Amniotic epithelial cell (primary cell): ENCODE measurements around the gene CDK5.
"Not testable (repeated sequence)": the region's sequence is repeated elsewhere in the genome, so short reads cannot be mapped to it uniquely, and the experiment has no call there.

Experiments used
- DNase-seq: peaks from one replicate; pipeline ENCODE4 v3.0.0-alpha.2; 2010; ENCODE audit warnings: low read depth

Gene CDK5

GRCh38 chr7:151033864-151034249 is 23.8 kb downstream of the CDK5 start:
- no peak for DNase-seq

DNA sequence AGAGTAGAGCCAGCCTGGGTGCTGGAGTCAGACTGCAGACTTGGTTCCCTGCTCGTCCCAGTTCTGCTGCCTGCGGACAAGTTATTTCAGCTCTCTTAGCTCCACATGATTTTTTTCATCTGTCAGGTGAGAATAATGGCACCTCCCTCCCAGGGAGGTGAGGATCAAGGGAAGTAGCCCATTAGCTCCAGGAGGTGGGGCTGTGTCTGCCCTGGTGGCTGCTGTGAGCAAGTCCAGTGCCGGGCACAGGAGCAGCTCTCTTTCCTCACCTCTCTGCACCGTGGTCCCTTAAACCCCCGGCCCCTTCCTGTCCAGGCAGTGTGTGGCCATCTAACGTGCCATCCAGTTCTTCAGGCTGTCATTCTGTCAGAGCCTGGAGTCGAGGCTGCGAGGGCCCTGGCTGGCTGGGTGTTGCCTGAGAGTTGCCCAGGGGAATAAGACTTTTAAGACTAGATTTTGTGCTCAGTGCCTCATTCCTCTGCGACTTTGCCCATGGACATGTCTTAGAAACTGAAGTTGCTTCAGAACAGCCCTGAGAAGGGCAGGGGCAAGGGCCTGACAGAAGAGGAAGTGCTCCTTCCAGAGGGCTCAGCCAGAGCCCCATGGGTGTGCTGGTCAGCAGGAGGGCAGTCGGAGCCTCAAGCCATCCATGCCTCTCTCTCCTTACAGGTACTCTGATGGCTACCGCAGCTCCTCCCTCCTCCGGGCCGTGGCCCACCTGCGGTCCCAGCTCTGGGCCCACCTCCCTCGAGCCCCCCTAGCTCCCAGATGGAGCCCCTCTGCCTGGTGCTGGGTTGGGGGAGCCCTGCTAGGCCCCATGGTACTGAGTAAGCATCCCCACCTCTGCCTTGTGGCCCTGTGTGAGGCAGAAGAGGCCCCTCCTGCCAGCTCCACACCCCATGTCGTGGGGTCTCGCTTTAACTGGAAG is 24.5 kb downstream of the CDK5 start:
- no peak for DNase-seq

- DNase-seq: peak; percentile 19
Measured at GRCh38 chr7:151031011-151031410, 26.7 kb downstream of the CDK5 start.

DNA sequence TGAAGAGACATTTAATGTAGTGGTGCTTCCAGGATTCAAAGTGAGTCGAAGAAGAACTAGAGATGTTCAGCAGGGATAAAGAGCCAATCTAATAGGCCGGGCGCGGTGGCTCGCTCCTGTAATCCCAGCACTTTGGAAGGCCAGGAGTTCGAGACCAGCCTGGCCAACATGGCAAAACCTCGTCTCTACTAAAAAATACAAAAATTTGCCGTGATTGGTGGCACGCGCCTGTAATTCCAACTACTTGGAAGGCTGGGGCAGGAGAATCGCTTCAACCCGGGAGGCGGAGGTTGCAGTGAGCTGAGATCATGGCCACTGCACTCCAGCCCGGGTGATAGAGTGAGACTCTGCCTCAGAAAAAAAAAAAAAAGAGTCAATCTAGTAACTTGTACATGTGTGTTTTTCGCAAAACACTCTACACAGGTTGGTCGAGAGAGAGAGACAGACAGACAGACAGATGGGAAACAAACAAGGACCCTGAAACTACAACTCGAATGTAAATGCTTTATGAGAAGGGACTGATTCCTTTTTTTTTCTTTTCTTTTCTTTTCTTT is 28.7 kb downstream of the CDK5 start:
- DNase-seq: no peak

DNA sequence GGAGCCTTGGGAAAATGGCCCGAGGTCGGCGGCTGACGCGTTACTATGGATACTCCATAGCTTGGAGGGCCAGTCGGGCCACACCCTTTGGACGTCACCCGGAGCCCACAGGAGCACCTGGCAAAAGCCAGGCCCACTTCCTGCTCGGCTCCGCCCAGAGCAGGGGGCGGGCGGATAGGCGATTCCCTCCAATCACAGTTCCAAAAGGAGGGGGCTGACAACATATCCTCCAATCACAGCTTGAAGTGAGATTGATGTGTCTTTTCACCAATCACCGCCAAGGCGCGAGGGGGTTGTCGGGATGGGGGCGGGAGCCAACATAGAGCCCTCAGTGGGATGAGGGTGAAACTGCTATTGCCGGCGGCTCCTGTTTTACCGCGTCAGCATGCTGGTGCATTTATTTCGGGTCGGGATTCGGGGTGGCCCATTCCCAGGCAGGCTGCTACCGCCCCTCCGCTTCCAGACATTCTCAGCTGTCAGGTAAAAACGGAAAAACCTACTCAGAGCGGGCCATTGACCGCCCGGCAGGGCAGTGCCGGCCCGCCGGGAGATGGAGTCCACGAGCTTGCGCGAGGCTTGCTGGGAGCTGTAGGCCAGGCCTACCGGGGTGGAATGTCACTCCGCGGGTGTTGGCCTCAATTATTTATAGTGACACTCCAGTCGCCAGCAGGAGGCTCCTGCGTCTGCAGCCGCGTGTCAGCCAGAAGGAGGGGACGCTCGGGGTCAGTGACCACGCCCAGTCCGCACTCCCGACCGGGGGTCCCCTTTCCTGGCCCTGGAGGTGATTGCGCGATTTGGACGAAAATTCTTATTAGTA is 29.4 kb downstream of the CDK5 start, which contains the start of gene ABCB8:
Gene ABCB8 (plus strand): TSS at position 320 of the 817 bp plus-strand sequence. CDS start 66 bp downstream, at position 386.
- DNase-seq: peak; percentile 97

- DNase-seq: not testable (repeated sequence)
Measured at GRCh38 chr7:151027728-151028130, 30.0 kb downstream of the CDK5 start.

DNA sequence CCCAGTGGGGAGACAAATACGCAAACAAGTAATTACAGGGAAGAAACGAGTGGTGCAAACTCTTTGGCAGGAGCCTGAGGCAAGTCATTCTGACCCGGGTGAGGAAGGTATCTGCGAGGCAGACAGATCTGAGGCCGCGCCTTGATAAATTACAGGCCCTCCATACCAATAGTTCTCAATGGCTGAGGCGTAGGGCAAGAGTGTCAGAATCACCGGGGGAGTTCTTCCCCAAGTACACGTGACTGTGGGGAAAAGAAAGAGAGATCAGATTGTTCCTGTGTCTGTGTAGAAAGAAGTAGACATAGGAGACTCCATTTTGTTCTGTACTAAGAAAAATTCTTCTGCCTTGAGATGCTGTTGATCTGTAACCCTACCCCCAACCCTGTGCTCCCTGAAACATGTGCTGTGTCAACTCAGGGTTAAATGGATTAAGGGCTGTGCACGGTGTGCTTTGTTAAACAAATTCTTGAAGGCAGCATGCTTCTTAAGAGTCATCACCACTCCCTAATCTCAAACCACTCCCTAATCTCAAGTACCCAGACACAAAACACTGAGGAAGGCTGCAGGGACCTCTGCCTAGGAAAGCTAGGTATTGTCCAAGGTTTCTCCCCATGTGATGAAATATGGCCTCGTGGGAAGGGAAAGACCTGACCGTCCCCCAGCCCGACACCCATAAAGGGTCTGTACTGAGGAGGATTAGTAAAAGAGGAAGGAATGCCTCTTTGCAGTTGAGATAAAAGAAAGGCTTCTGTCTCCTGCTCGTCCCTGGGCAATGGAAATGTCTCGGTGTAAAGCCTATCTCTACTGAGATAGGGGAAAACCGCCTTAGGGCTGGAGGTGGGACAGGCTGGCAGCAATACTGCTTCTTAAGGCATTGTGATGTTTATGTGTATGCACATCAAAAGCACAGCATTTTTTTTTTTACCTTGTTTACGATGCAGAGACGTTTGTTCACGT is 30.6 kb downstream of the CDK5 start:
- DNase-seq: peak; percentile 58

GRCh38 chr7:151025924-151026671 is 31.6 kb downstream of the CDK5 start:
- DNase-seq: peak; percentile 43

- DNase-seq: no peak
Measured at GRCh38 chr7:151024435-151025056, 33.2 kb downstream of the CDK5 start, which contains the start of gene ATG9B. Gene ATG9B, minus strand, starts transcription at chr7:151024494. Its CDS starts 71 bp downstream, at chr7:151024423.

GRCh38 chr7:151023232-151023631 is 34.5 kb downstream of the CDK5 start:
- no peak for DNase-seq

DNA sequence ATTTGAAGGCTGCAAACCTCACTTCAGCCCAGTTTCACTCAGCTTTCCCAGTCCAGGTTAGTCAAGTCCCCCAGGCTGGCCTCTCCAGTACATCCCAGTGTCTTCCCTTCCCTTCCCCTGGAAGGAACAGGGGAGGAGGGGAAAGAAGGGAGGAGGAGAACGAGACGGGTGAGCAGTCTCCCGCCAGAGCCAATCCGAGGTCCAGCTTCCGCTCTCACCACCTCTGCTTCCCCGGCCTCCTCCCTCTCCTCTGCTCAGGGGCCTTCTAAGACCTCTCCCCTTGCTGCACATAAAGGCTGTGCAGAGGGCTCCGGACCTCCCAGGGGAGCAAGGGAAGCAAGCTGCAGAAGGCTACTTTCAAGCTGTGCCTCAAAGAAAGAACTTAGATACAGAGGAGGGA is 37.5 kb downstream of the CDK5 start:
- DNase-seq: no peak

DNA sequence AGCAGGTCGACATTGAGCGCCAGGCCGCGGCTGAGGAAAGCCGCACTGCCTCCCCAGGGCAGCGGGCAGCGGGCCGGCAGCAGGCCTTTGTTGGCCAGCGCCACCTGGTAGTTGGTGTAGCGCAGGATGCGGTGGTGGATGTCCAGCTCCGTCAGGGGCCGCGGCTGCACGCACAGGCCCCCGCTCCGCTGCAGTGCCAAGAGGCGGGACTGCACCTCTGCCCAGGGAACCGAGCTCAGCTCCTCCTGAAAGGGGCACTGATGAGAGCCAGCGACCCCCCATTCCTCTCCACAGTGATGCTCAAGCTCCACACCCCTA is 38.6 kb downstream of the CDK5 start:
- DNase-seq: no peak

GRCh38 chr7:151018421-151019129 is 39.1 kb downstream of the CDK5 start:
- no peak for DNase-seq

DNA sequence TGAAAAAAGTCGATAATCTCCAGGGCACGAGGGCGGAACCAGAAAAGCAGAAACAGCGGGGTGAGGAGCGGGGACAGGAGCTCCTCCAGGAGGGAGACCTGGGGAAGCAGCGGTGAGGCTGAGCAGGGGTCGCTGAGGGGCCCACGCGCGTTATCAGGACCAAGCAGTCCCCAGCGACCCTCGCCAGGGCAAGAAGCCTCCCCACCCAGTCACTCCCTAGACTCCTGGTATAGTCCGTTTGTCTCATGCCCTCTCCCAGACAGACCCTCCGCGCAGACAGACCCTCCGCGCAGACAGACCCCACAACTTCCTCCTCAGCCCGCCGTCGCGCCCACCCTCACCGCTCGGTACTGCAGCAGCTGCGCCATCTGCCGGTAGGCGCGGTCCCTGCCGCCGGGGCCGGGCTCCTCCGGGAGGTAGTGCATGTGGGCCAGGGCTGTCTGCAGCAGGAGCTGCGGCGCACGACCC is 39.7 kb downstream of the CDK5 start:
- peak; percentile 20 for DNase-seq

GRCh38 chr7:151017370-151017952 is 40.2 kb downstream of the CDK5 start:
- DNase-seq: no peak

- DNase-seq: no peak
Measured at GRCh38 chr7:151016942-151017341, 40.8 kb downstream of the CDK5 start.

- DNase-seq: no peak
Measured at GRCh38 chr7:151016505-151016904, 41.2 kb downstream of the CDK5 start.

- DNase-seq: no peak
Measured at GRCh38 chr7:151015967-151016366, 41.7 kb downstream of the CDK5 start.

DNA sequence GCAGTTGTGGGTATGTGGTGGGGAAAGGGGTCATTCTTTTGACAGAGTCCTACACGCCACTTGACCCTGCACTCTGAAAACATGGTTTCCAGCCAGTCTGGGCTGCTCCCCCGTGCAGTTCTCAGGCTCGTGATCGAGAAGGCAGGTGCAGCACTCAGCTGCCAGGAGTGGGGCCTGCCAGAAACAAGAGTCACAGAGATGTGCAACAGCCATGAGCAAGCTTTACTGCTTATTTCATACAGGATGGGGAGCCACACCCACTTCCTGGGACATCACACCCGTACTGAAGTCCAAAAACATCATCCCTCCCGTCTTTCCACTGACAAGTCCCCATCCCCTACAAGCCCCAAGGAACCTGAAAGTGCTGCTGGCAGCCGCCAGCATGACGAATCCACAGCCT is 42.7 kb downstream of the CDK5 start:
- DNase-seq: no peak
